Astrocyte (in vitro differentiated cells and primary cell): ENCODE measurements around the gene TPST2. TPM values are rescaled to one million over a fixed set of nuclear protein-coding genes. Genes with fewer than 3 reads are reported as not detected.

Experiments
- DNase-seq: peaks from one replicate; pipeline ENCODE4 v3.0.0-alpha.2; 2010; ENCODE audit warnings: low read depth
- FAIRE-seq: peaks from 2 replicates; lab custom pipeline; 2011; peaks lifted over from hg19 to GRCh38; lab: Jason Lieb, UNC
- H2AFZ ChIP-seq: 2 replicates; pipeline ENCODE4 v1.6.0; 2012; ENCODE audit warnings: low read depth, low read length, inconsistent platforms
- H3K27ac ChIP-seq: 2 replicates; pipeline ENCODE4 v1.5.1; 2011; ENCODE audit warnings: low read depth, low read length, inconsistent platforms
- H3K27me3 ChIP-seq: 2 replicates; pipeline ENCODE4 v1.6.0; 2011; ENCODE audit warnings: low read length, inconsistent platforms; ENCODE audit not compliant: insufficient read depth
- H3K36me3 ChIP-seq: 2 replicates; pipeline ENCODE4 v1.5.1; 2011; ENCODE audit warnings: low read length, inconsistent platforms; ENCODE audit not compliant: insufficient read depth
- H3K4me1 ChIP-seq: 2 replicates; pipeline ENCODE4 v1.5.1; 2011; ENCODE audit warnings: low read length, inconsistent platforms; ENCODE audit not compliant: insufficient read depth
- H3K4me2 ChIP-seq: 2 replicates; pipeline ENCODE4 v1.6.0; 2012; ENCODE audit warnings: low read length, inconsistent platforms
- H3K4me3 ChIP-seq: 2 replicates; pipeline ENCODE4 v1.5.1; 2011; ENCODE audit warnings: low read depth, mild to moderate bottlenecking, low read length, inconsistent platforms; ENCODE audit not compliant: insufficient read depth
- H3K79me2 ChIP-seq: 2 replicates; pipeline ENCODE4 v1.6.0; 2012; ENCODE audit warnings: mild to moderate bottlenecking, low read length, inconsistent platforms; ENCODE audit not compliant: insufficient read depth
- H3K9ac ChIP-seq: 2 replicates; pipeline ENCODE4 v1.6.0; 2012; ENCODE audit warnings: mild to moderate bottlenecking, low read length, inconsistent platforms
- H3K9me3 ChIP-seq: 2 replicates; pipeline ENCODE4 v1.5.1; 2012; ENCODE audit warnings: low read depth, mild to moderate bottlenecking, low read length, inconsistent platforms; ENCODE audit not compliant: insufficient read depth
- H4K20me1 ChIP-seq: 2 replicates; pipeline ENCODE4 v1.6.0; 2012; ENCODE audit warnings: low read length, inconsistent platforms; ENCODE audit not compliant: insufficient read depth
- H3K27ac Mint-ChIP-seq: one replicate; pipeline ENCODE4 v1.8.0; 2021; ENCODE audit warnings: mild to moderate bottlenecking, mixed read lengths; ENCODE audit not compliant: unreplicated experiment
- H3K27me3 Mint-ChIP-seq: one replicate; pipeline ENCODE4 v1.8.0; 2021; ENCODE audit warnings: low read depth, mixed read lengths; ENCODE audit not compliant: unreplicated experiment
- H3K36me3 Mint-ChIP-seq: one replicate; pipeline ENCODE4 v1.8.0; 2021; ENCODE audit warnings: low read depth, mixed read lengths; ENCODE audit not compliant: unreplicated experiment
- H3K4me1 Mint-ChIP-seq: one replicate; pipeline ENCODE4 v1.8.0; 2021; ENCODE audit warnings: low read depth, mixed read lengths; ENCODE audit not compliant: unreplicated experiment
- H3K4me3 Mint-ChIP-seq: one replicate; pipeline ENCODE4 v1.8.0; 2021; ENCODE audit warnings: mild to moderate bottlenecking, moderate library complexity, mixed read lengths; ENCODE audit not compliant: unreplicated experiment
- H3K9me3 Mint-ChIP-seq: one replicate; pipeline ENCODE4 v1.8.0; 2021; ENCODE audit warnings: mild to moderate bottlenecking, mixed read lengths; ENCODE audit not compliant: unreplicated experiment
- EZH2 ChIP-seq: IDR thresholded peaks from 2 replicates; pipeline ENCODE4 v1.6.1; 2012; ENCODE audit warnings: mild to moderate bottlenecking, low read length, inconsistent platforms; ENCODE audit not compliant: insufficient read depth
- total RNA-seq: library from RNA; stranded (reverse); gene quantifications from 2 replicates; pipeline ENCODE4 v1.2.1, GENCODE V29; 2021
- TF ChIP-seq, protein P1 (sequence below): IDR thresholded peaks from 2 replicates; pipeline ENCODE4 v1.5.1; 2011; ENCODE audit warnings: low read depth, mild to moderate bottlenecking, inconsistent platforms, low read length, moderate library complexity; ENCODE audit not compliant: insufficient read depth

The TPST2 gene
- total RNA-seq, 1 donor from 2014 or later, result 55.7 TPM

DNA sequence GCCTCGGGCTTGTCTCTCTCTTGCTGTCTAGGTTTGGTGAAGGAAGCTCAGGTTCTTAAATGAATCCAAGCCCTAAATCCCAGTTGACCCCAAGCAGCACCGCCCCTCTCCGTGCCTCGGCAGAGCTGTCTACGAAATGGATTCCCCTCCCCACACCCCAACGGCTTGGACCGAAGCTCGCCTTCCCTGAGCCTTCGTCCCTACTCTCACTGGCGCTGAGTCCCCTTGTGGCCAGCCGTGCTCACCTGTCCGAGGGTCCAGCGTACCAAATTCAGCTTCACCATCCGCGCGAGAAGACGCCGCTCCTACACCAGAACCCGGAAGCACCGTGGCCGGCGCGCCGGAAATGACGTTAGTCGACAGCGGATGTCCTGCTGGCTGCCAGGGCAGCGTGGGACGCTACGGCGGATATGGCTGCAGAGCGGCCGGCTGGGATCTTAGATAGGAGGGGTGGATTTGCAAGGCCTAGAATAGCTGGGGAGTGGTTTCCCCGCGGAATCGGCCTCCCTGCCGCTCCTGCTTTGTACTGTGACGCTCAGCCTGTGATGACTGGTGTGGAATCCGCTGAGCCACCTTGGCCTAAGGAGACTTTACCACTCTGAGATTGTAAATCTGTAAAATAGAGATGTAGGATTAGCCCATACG lies 77.7 kb downstream of the TPST2 start, which contains the start of gene TFIP11:
TFIP11 (minus strand) TSS at position 325 of the 645 bp plus-strand sequence. CDS start 2,201 bp downstream, outside the sequence.
- Histone ChIP-seq H3K9ac (peak within 1 kb of the TSS; percentile 97), H2AFZ (peak within 1 kb of the TSS; percentile 98), H4K20me1 (peaks cover 6% of the 10 kb centered on the region), H3K4me2 (peak within 1 kb of the TSS; percentile 92), H3K4me1 (peaks cover 17% of the 10 kb centered on the region), H3K36me3 (peaks cover 18% of the 10 kb centered on the region), H3K9me3 (no peaks in the 10 kb centered on the region), H3K27ac (peak within 1 kb of the TSS; percentile 76), H3K79me2 (peaks cover 51% of the 10 kb centered on the region), H3K4me3 (peak within 1 kb of the TSS; percentile 99), H3K27me3 (no peaks in the 10 kb centered on the region)
- H3K9me3 Mint-ChIP-seq, result no peaks in the 10 kb centered on the region
- no peaks in the 10 kb centered on the region for H3K27me3 Mint-ChIP-seq
- peak within 1 kb of the TSS; percentile 90 for H3K27ac Mint-ChIP-seq
- H3K36me3 Mint-ChIP-seq, result peaks cover 9% of the 10 kb centered on the region
- peak within 1 kb of the TSS; percentile 99 for H3K4me3 Mint-ChIP-seq
- FAIRE-seq, result no peak
- H3K4me1 Mint-ChIP-seq, result peaks cover 20% of the 10 kb centered on the region
- TF ChIP-seq EZH2, result no peak
- TF ChIP-seq, protein P1, sequence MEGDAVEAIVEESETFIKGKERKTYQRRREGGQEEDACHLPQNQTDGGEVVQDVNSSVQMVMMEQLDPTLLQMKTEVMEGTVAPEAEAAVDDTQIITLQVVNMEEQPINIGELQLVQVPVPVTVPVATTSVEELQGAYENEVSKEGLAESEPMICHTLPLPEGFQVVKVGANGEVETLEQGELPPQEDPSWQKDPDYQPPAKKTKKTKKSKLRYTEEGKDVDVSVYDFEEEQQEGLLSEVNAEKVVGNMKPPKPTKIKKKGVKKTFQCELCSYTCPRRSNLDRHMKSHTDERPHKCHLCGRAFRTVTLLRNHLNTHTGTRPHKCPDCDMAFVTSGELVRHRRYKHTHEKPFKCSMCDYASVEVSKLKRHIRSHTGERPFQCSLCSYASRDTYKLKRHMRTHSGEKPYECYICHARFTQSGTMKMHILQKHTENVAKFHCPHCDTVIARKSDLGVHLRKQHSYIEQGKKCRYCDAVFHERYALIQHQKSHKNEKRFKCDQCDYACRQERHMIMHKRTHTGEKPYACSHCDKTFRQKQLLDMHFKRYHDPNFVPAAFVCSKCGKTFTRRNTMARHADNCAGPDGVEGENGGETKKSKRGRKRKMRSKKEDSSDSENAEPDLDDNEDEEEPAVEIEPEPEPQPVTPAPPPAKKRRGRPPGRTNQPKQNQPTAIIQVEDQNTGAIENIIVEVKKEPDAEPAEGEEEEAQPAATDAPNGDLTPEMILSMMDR, result no peak
- peak; percentile 86 for DNase-seq

DNA sequence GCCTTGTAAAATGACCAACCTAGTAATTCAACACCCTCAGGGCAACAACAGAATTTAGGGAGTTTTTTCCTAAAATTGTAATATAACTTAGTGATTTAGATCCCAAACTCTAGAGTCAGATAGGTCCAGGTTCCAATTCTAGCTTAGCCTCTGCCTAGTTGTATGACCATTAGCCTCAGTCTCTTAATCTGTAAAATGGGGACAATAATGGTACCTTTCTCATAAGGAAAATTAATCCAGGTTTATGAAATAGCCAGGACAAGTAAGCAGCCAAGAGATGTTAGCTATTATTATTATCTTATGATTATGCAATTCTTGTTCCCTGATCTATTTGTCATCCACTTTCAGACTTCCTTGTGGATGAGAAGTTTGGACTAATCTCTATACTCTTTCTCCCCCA lies 81.8 kb downstream of the TPST2 start:
- no peaks in the 10 kb centered on the region for H3K9me3 ChIP-seq
- peaks cover 46% of the 10 kb centered on the region for H3K36me3 ChIP-seq
- H4K20me1 ChIP-seq, result peaks cover 6% of the 10 kb centered on the region
- Mint-ChIP-seq H3K4me1 (peaks cover 14% of the 10 kb centered on the region), H3K27ac (no peak overlapping the region), H3K36me3 (peaks cover 16% of the 10 kb centered on the region), H3K4me3 (no peak overlapping the region), H3K27me3 (no peaks in the 10 kb centered on the region), H3K9me3 (no peaks in the 10 kb centered on the region)
- H2AFZ ChIP-seq, result no peak overlapping the region
- DNase-seq (no peak), FAIRE-seq (no peak)
- no peaks in the 10 kb centered on the region for H3K27me3 ChIP-seq
- no peak overlapping the region for H3K4me2 ChIP-seq
- no peak overlapping the region for H3K27ac ChIP-seq
- H3K79me2 ChIP-seq, result peaks cover 43% of the 10 kb centered on the region
- H3K4me1 ChIP-seq, result peaks cover 14% of the 10 kb centered on the region
- TF ChIP-seq EZH2, result no peak
- TF ChIP-seq, protein P1, result no peak
- no peak overlapping the region for H3K9ac ChIP-seq
- H3K4me3 ChIP-seq, result no peak overlapping the region

- TF ChIP-seq, protein P1, result no peak
- no peak for TF ChIP-seq EZH2
- Histone ChIP-seq H2AFZ (no peak overlapping the region), H3K79me2 (peaks cover 8% of the 10 kb centered on the region), H3K4me1 (peaks cover 21% of the 10 kb centered on the region), H3K36me3 (peaks cover 61% of the 10 kb centered on the region), H3K27me3 (no peaks in the 10 kb centered on the region), H3K9ac (no peak overlapping the region), H4K20me1 (peaks cover under 1% of the 10 kb centered on the region), H3K9me3 (no peaks in the 10 kb centered on the region), H3K27ac (no peak overlapping the region), H3K4me3 (no peak overlapping the region), H3K4me2 (no peak overlapping the region)
- DNase-seq, result no peak
- peaks cover 18% of the 10 kb centered on the region for H3K4me1 Mint-ChIP-seq
- H3K36me3 Mint-ChIP-seq, result peaks cover 19% of the 10 kb centered on the region
- no peak overlapping the region for H3K27ac Mint-ChIP-seq
- no peaks in the 10 kb centered on the region for H3K9me3 Mint-ChIP-seq
- no peaks in the 10 kb centered on the region for H3K27me3 Mint-ChIP-seq
- no peak for FAIRE-seq
- no peak overlapping the region for H3K4me3 Mint-ChIP-seq
Measured at GRCh38 chr22:26503758-26504157, 86.2 kb downstream of the TPST2 start.
